Fibroblast of mammary gland (primary cell): ENCODE measurements around the gene HS3ST4.

Source experiments
- DNase-seq: peaks from one replicate; pipeline ENCODE4 v3.0.0-alpha.2; 2010; ENCODE audit warnings: low read depth
- H3K4me3 ChIP-seq: 2 replicates; pipeline ENCODE4 v1.5.1; 2011; ENCODE audit warnings: low read depth, mild to moderate bottlenecking, low read length, moderate library complexity; ENCODE audit not compliant: control insufficient read depth
- TF ChIP-seq, protein P1 (sequence below): conservative IDR thresholded peaks from 2 replicates; pipeline ENCODE4 v1.5.1; 2011; ENCODE audit warnings: low read depth, low read length, inconsistent platforms; ENCODE audit not compliant: control insufficient read depth, insufficient read depth

The HS3ST4 gene

DNA sequence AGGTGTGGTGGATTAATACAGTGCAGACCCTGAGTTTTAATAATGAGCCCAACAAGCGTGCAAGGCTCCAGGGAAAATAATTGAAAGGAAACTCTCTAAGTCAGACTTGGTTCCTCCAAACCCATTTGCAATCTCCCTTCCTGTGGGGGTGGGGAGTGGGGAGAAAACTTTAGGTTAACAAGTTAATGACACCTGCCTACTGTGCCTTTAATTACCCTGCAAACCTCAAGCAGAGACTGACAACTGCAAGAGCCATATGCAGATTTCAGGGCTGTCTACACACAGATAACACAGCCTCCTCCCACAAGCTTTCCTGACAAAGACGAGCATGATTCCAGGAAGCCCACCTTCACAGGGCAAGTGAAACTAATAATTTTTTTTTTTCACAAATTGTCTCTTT is 359.3 kb downstream of the HS3ST4 start:
- no peak overlapping the region for H3K4me3 ChIP-seq
- no peak for DNase-seq
- TF ChIP-seq, protein P1, sequence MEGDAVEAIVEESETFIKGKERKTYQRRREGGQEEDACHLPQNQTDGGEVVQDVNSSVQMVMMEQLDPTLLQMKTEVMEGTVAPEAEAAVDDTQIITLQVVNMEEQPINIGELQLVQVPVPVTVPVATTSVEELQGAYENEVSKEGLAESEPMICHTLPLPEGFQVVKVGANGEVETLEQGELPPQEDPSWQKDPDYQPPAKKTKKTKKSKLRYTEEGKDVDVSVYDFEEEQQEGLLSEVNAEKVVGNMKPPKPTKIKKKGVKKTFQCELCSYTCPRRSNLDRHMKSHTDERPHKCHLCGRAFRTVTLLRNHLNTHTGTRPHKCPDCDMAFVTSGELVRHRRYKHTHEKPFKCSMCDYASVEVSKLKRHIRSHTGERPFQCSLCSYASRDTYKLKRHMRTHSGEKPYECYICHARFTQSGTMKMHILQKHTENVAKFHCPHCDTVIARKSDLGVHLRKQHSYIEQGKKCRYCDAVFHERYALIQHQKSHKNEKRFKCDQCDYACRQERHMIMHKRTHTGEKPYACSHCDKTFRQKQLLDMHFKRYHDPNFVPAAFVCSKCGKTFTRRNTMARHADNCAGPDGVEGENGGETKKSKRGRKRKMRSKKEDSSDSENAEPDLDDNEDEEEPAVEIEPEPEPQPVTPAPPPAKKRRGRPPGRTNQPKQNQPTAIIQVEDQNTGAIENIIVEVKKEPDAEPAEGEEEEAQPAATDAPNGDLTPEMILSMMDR, result no peak

DNA sequence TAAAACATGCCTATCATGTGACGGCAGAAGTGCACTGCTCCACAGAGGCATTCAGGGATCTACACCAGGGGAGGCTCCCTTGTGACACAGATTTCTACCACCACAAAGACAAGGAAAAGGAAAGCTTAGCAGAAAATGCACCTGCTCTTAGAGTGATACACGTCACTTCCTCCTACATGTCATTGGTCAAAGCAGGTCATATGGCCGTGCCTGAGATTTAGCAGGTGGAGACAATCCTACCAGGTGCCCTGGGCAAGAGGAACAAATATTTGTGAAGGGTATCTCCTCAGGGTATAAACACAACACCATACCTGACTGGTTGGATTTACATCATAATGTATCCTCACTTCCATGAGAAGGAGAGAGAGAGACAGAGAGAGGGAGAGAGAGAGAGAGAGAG is 362.1 kb downstream of the HS3ST4 start:
- TF ChIP-seq, protein P1, result no peak
- DNase-seq, result no peak
- H3K4me3 ChIP-seq, result no peak overlapping the region

DNA sequence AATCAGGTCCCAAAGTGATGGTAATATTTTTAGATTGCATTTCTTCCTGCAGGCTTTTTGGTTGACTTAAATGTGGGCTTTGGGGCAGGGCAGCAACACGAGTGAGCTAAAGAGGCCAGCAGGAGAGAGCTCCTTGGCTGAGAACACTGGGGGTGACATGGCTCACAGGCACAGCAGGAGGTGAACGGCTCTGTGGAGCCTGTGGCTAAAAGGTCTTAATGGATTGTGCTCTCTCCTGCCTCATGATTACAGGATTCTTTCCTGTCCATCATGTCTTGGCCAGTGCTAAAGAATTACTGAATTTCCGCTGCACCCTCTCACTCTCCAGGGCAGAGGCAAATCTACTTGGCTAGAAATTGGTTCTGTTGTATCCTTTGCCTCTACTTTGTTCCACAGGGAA is 366.6 kb downstream of the HS3ST4 start:
- DNase-seq, result no peak
- TF ChIP-seq, protein P1, result no peak

DNA sequence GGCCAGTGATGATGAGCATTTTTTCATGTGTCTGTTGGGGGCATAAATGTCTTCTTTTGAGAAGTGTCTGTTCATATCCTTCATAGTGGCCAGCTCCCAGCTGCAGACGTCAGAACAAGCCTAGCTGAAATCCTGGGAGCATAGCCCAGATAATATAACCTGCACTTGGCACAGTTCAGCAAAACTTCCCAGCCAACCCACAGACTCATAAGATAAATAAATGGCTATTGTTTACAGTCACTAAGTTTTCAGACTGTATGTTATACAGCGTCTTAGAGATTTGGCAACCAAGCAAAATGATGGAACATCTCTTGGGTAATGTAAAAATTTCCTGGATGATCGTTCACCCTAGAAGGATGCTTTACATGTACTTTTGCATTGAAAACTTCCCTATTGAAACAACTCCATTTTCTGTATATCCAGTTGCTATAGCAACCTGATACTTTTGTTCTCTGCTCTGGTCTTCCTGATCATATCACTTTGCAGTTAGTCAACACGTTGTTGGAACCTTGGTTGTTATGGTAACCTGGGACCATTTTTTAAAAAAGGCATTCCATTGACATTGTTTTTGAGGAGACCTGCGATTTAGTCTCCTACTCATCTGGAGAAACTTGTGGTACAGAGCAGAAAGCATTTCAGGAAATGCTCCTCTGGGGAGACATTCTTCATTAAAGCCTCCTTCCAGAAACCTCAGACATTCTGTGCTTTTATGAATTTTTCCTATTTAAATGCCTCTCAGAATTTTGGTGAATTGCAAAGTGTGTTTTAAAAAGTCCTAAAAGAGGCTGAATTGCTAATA is 378.7 kb downstream of the HS3ST4 start:
- TF ChIP-seq, protein P1, result no peak
- no peak overlapping the region for H3K4me3 ChIP-seq
- no peak for DNase-seq

More for the DNA sequence above, 366.6 kb downstream of the HS3ST4 start:
- no peak overlapping the region for H3K4me3 ChIP-seq

DNA sequence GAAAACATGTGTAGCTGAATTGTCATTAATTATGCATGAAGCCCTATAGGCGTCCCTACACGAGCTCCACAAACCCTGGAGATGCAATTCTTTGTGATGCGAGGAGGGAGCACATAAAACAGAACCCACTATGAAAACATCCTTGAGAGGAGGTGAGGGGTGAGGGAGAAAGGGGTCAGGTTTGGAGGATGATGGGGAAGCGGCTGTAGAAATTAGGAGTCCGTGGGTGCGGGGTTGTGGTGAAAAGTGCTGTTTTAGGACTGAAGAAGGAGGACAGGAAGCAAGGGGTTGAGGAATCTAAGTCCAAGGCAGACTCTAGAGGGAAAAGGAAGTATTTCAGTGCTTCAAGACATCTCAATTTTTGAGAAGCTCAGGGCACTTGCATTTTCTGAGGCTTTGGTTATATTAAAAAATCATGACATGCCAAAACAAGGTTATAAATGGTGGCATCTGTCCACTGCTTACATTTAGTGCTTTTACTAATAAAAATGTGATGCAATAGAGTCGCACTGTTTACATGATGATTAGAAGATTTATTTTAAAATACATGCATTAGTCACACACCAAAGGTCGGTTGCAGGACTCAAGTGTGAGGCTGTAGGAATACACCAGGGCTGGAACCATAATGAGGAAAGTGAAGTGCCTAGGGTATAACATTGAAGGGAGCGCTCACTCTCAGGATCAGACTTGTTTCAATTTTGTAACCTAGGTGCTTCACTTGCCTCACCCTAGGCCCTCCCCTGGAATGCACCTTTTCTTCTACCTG is 379.5 kb downstream of the HS3ST4 start:
- DNase-seq, result no peak
- TF ChIP-seq, protein P1, result no peak
- no peak overlapping the region for H3K4me3 ChIP-seq

DNA sequence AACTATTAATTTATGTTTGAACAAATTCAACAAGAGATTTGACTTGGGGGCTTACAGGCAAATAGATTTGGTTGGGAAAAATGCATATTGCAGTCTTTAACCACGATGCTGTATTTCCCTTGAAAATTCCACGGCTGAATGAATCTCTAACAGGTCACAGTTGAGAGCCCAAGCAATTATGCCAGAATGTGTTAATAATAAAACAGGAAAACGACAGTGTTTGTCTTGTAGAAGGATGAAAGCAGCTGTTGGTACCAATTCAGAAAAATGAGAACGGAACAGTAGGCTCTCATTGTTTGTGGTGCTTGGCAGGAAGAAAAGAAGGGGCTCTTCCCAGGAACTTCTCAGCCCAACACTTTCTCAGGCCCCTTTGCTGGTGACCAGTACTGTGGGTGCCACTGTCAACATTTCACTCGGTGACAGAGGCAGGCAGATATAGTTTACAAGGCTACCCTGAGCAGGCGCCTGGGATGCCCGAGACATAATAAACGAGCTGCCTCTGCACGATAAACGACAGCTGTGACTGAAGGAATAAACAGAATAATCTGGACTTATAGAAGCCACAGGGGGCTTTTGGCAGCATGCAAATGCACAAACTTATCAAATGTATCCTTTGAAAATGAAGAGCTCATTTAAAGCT is 387.1 kb downstream of the HS3ST4 start:
- no peak for DNase-seq
- no peak overlapping the region for H3K4me3 ChIP-seq
- TF ChIP-seq, protein P1, result no peak
